Stimulated activated CD8-positive, alpha-beta memory T cell treated with anti-CD3 and anti-CD28 coated beads, Interleukin-4, amount 100 ng/mL, for 48 hours (primary cell): ENCODE measurements around the gene CCL7.
"Not testable (repeated sequence)": the region's sequence is repeated elsewhere in the genome, so short reads cannot be mapped to it uniquely, and the experiment has no call there.

Source experiments
- DNase-seq: peaks from one replicate; pipeline ENCODE4 v3.0.0-alpha.2; 2020

CCL7 gene

DNA sequence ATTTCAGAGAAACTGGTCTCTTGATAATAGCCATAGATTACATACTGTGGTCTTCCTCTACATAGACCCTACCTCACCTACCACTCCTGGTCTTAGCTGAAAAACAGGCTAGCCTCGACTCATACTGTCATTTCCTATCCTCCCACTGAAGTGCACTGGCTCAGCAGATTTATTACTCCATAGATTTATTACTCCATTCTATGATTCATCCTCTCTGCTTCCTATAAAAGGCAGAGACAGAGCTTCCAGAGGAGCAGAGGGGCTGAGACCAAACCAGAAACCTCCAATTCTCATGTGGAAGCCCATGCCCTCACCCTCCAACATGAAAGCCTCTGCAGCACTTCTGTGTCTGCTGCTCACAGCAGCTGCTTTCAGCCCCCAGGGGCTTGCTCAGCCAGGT, at the start of gene CCL7:
CCL7 (plus strand) TSS at position 253 of the 400 bp plus-strand sequence; CDS start at position 323, 70 bp downstream.
- DNase-seq, result no peak

DNA sequence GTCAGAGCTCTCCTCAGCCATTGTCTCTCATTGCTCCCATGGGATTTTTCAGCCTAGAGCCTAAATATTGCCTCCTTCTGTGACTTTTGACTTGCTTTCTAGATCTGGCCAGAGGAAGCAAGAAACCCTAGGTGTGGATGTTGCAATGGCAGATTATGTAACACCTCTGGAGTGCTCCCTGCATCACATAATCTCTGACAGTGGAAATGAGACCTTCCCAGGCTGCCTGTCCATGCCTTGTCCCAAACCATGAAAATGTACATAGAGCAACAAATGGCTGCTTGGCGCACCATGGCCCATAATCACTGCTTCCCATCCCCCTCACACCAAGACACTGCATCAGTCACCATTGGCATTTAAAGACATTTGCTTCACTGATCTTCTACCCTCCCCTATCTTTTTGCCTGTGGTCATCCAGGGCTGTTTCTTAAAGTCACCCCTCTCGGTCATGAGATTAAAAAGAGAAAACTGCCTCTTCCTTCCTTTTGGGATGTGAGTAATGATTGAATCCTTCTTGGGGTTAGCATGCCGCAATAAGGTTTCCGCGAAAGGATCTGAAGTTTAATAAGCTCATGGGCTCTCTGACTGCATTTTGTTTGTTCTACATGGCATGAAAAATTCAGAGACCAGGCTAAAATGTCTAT, 49.1 kb upstream of the CCL7 start:
- no peak for DNase-seq

DNA sequence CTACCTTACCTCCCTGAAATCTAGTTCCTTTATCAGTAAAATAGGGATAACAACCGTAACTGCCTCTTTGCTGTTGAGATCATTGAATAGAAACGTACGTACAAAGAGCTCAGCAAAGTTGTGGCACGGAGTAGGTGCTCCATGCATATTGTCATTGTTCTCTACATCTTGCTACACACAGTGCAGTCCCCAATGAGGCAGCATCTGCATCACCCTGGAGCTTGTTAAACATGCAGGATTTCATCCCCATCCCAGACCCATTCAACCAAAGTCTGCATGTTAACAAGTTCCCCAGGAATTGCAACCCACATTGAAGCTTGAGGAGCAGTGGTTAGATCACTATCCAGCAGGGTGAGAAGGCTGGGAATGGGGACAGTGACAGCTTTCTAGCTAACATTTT, 48.6 kb upstream of the CCL7 start:
- no peak for DNase-seq

DNA sequence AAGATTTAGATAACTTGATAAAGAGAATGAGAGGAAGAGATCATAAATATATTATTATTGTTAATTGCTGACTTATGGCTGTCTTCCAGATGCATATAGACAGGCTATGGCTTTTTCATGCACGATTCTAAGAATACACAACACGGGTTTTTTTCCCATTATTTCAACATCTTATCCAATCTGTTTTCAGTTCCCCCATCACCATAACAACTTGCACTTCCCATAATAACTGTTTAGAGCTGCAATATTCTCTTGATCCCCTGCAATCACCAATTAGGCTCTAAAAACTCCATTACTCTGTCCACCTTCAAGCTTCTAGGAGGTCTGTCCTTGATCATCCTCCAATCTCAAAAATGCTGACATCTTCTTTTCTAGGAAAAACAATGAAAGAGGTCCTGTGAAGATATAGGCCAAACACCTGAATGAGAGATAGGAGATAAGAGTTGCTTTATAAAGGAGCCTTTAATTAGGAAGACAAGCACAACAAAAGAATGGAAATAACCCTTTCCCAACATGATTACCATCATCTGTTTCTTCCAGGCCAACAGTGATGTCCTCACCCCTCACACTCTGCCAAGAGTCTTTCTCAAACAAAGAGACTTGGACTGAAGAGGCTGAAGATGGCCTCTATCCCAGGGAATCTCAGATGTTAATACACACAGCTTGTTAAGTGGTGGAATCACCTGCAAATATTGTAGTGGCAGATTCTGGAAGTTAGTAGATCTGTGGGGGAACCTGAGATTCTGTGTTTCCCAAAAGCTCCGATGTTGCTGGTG, 47.1 kb upstream of the CCL7 start:
- no peak for DNase-seq

DNA sequence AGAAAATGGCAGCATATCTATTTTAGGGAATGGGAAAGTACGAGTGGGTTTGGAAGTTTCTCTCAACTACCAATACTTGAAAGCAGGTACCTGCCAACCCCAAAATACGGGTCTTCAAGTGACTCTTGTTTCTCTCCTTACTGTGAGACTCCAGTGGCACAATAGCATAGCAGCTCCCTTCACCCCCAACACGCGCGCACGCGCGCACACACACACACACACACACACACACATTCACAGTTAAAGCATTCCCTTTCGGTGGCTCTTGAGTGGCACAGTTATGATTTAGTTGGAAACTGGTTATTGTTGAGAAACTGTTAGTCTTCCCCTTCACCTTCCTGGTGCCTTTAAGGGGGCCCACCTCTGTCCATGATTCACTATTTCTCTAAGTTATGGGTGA, 45.0 kb upstream of the CCL7 start:
- DNase-seq, result no peak

DNA sequence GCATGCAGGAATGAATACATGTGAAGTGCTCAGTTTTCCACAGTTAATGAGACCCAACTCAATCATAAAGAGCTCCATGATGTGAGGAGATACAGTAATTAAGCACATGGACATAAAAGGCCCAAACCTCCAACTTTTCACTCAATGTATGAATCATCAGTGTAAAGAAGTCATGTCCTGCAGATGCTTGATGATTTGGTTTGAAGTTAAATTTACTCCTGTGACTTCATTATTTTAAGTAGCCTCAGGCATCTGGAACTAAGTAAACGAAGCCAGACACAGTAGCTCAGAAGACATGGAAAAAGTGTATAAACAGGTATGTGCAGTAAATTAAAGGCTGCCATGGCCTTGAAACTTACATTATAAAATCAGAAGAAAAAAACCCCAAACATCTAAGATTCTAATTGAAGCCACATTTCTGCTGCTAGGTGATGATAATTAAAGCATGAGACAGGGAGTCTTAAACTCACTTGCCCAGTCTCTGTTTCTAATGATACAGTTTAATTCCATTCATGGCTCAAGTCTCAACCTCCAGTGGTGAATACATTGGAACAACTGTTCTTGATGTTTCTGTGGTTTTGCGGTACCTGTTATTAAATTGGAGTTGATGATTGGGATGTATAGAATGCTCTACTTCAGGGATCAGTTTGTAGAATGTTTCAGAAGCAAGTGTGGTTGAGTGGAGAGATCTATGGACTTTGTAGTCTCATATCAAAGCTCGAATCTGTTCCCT, 43.8 kb upstream of the CCL7 start:
- no peak for DNase-seq

DNA sequence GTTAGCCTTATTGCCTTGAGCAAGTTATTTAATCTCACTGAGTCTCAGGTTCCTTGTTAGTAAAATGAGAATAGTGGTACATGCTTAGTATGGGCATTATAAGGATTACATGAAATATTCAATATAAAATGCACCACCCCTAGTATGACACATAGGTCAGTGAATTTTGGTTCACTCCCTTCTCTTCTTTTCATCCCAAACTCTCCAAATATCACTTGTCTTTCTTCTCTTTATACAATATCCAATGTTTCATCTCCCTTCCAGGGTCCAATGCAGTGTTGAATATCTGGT, 43.3 kb upstream of the CCL7 start:
- no peak for DNase-seq

DNA sequence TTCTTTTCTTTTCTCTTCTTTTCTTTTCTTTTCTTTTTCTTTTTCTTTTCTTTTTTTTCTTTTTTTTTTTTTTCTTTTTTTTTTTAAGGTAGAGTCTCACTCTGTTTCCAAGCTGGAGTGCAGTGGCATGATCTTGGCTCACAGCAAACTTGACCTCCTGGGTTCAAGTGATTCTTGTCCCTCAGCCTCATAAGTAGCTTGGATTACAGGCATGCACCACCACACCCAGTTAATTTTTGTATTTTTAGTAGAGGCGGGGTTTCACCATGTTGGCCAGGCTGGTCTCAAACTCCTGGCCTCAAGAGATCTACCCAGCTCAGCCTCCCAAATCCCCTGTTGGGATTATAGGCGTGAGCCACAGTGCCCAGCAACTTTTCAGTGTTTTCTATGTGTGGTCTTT, 42.7 kb upstream of the CCL7 start:
- DNase-seq, result not testable (repeated sequence)

DNA sequence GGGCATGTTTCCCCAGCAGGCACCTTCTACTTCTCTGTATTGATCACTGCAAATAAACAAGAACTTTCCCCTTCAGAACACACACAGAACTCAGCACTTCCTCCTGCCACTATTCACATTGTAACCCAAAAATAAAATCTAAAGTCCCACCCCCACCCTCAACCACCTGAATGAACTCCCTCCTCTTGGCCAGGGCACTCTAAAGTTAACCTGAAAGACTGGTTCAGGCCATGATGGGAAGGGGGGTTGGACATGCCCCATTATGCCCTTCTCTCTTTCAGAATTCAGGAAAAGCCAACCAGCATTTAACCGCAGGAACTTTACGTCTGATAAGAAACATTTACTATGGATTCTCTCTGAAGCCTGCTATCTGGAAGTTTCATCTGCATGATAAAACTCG, 42.3 kb upstream of the CCL7 start:
- no peak for DNase-seq

DNA sequence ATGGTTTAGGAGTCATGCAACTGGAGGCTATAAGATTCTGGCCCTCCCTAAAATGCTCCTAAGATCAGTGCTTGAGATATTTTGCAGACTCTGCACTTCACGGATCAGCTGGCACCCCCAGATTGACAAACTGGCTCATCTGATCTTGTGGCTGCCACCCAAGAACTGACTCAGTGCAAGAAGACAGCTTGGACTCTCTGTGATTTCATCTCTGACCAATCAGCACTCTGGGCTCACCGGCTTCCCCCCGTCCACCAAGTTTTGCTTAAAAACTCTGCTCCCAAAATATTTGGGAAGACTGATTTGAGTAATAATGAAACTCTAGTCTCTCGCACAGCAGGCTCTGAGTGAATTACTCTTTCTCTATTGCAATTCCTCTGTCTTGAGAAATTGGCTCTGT, 41.2 kb upstream of the CCL7 start:
- DNase-seq, result no peak

DNA sequence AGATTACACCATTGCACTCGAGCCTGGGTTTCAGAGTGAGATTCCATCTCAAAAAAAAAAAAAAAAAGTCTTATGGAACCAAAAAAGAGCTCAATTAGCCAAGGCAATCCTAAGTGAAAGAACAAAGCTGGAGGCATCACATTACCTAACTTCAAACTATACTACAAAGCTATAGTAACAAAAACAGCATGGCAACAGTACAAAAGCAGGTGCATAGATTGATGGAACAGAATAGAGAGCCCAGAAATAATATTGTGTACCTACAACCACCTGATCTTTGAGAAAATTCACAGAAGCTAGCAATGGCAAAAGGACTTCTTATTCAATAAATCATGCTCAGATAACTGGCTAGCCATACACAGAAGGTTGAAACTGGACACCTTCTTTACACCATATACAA, 39.7 kb upstream of the CCL7 start:
- no peak for DNase-seq

DNA sequence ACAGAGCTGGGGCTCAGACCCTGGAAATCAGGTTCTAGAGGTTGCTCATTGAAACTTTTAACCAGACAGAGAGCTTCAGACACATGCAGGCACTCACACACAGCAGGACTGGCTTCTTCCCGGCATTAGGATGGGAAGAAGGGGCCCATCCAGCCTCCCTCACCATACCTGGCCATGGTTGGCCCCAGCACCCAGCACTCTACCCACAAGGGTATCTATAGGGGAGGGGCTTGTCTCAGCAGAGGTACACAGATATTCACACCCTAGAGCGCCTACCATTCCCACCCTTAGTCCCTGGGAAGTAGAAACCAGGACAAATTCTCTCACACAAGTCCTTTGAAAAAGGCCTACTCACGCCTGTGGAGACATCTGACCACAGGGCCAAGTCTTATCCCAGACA, 35.4 kb upstream of the CCL7 start:
- no peak for DNase-seq

DNA sequence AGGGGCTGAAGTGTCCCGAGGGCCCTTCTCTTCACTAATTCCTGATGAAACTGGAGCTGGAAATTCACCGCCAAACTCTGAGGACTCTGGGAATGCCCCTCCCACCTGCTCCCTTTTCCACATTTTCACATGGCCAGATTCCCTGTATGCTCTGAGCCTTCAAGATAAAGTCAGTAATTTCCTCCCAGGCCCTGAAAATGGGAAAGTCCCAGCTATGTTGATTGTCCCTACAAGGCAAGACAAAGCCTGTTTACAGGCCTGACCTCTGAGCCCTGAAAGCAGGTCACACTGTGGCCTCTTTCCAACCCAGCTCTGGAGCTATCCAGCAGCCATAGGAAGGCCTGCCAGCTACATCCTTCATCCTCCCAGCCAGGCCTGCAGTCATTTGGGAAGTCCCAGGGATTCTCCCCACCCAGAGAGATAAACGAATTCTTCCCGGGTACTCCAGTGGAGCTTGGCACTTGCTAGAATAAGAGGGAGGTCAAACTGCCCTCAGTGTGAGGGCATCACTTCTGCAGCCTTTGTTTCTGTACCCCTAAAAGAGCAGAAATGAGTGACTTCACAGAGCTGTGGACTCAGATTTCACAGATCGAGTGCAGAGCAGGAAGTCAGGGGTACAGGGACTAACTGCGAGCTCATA, 34.5 kb upstream of the CCL7 start:
- no peak for DNase-seq

DNA sequence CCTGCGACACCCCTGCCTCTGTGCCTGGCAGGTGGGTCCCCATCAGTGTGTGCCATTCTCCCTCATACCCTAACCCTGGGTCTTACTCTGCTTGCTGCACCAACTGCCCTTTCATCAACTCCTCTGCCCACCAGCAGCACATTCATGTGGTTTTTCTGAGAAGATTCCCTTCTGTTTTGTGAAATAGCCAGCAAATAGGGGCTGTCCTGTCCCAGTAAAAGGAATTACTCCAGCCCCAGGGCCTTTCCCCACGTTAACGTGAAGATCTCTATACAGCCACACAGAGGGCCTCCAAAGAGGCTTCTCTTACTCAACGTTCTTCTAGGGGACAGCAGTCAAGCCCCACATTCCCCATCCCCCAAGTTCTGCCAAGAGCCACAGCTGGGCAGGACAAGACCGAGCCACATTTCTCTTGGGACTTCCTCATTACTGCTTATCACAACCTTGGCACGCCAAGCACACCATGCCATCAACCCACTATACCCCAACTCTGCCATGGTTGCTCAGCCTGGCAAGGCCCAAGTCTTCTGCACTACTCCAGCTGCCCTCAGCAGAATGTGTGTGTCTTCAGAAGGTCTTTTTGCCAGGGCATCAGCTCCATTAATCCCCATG, 33.6 kb upstream of the CCL7 start:
- no peak for DNase-seq

DNA sequence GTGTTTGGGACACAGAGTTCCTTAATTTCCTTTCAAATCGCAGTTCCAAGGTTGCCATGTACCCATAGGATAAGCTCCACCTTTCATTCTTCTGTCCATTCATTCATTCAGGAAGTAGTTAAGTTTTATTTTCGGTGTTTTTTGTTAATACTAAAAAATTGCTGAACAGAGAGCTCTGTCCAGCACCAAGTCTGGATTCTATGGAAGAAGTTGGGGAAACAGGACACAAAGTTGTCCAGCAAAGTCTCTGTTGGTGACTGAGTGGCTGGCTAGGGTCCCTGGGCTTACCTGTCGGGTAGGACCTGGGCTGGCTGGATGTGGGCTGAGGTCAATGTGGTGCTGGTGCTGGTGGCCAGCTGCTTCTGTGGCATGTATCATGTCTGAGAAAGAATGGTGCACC, 32.6 kb upstream of the CCL7 start:
- DNase-seq, result no peak

DNA sequence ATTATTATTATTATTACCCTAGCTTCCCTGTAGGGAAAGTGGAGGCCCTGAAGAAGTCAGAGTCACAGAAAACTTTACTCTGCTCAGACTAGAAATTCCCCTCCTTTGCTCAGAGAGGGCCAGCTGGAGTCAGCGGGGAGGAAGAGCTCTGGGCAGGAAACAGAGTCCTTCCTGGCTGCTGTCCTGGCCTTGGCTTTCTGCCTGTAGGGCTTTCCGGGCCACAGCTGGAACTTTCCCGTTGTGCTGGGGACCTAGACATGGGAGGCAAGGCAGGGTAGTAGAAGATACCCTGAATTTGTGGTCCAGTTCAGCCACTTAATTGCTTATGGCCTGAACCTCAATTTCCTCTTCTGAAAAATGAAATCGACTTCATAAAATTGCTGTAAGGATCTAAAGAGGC, 29.0 kb upstream of the CCL7 start:
- no peak for DNase-seq

DNA sequence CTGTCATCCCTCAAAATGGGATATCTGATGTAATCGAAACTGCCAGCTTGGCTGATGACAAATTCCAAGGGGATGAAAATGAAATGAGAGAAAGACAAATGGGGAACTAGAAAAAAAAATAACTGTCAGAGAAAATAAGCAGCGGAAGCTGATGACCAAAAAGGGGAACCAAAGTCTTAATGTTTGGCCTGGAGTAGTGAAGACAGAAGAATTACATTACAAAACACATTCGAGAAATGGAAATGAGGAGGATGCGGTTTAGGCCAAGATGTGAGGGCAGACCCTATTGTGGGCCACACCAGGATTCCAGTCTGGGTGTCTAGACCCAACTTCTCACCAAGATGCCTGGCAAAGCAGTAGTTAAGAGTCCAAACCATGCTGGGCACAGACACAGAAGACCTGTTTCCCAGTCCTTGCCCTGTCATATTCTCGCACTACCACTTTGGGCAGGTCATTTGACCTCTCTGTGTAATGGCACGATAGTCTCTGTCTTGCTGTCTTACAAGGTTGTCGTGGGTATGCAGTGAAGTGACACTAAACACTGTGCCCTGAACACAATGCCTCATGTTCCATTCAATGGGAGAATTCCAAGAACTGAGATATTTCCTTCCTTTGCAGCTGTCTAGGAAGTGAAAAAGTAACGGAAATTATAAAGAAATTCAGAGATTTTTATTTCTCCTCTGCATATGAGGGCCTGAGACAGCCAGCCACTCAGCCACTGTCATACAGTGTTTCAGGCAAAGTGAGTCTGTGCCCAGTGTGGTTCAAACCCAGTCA, 27.2 kb upstream of the CCL7 start:
- DNase-seq, result no peak

DNA sequence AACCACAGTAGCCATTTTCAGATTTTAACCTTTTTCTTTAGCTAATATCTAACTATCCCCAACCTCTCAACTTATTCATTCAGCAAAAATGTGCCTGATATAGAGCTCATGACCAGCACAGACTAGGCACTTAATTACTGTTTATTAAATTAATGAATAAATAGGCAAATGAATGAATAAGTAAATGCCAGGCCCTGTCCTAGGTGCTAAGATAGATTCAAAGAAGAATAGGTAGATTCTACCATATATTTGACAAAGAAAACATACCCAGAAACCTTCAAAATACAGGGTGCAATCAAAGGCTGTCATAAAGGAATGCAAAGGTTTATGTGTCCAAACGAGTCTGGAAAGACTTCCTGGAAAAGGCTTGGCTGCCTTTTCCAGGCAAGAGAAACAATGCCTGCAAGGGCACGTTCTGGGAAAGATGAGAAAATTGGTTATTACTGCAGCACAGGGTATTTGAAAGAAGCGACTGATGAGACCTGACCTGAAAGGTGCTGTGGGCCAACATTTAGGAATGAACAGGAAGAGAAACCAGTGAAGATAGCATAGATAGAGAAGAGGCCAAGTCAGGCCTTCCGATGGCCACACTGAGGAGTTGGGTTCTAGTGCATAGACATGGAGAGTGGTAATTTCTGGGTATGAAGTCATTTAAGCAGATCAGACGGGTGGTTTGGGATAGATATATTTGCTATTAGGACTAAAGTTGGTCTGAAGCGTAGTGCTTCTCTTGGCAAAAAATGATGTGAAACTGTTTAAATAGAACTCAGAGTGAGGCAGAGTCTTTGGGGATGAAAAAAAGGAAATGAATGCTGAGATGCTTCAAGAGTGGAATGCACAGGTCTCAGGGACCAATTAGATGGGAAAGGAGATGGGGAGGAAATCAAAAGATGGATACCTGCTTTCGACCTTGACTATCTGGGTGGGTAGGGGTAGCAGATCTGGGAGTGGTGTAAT, 26.4 kb upstream of the CCL7 start:
- DNase-seq, result no peak

DNA sequence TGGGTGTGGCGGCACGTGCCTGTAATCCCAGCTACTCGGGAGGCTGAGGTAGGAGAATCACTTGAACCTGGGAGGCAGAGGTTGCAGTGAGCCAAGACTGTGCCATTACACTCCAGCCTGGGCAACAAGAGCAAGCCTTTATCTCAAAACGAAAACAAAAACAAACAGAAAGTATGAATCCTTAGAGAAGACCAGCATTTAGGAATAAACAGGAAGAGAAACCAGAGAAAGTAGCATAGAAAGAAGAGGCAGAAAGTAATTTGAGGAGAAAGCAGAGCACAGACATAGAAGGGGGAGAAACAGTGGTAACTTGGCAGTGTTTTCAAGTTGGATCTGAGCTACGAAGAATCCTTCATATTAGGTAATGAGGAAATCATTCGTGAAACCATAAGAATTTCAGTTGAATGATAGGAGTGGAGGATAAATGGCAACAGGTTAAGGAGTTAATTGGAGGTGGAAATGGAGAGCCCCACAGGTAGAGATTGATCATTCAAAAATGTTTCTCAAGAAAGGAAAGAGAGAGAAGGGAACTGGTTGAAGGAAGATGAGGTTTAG, 24.6 kb upstream of the CCL7 start:
- DNase-seq, result no peak

DNA sequence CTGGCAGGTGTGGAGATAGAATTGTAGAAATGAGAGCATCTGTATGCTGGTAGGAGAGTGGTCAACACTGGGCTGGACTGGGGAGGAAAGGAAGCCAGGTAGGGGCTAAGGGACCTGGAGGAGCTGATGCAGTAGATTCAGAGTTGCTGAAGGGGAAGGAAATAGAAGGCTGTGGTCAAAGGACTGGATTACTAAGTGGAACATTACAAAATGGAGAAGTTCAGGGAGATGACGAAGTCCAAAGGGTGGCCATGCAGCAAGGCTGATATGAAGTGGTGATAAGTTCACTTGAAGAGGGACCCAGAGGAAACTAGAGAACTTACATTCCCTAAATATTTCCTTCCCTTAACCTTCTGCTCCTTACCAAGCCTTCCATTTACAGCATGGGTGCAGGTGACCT, 23.6 kb upstream of the CCL7 start:
- DNase-seq, result no peak

DNA sequence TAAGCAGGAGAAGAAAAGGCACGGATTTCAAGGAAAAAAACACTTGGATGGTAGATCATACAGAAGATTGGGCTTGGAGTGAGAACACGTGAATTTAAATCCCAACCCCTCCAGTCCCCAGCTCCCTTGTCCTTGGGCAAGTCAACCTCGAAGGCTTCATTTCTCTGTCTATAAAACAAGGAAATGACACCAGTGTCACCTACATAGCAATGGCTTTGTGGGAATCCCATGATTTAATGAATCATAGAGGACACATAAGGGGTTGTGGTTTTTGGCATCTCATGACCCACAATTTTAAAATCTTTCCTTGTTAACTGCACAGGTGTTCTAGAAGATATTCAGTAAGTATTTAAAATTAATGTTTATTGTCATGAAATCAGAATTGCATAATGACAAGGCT, 23.1 kb upstream of the CCL7 start:
- DNase-seq, result no peak
